NK-92 treated with Interleukin-12 subunit alpha and Interleukin-12 subunit beta, amount 100 ng/mL, for 24 hours (cell line): ENCODE measurements around the gene ICA1L.

Experiments
- DNase-seq: peaks from one replicate; lab custom pipeline; 2025; lab: John Stamatoyannopoulos, UW

ICA1L gene

GRCh38 chr2:202782940-202783558, 88.5 kb downstream of the ICA1L start:
- no peak for DNase-seq

- DNase-seq = no peak
These were observed 91.0 kb downstream of the ICA1L start for GRCh38 chr2:202780514-202781021.

- no peak for DNase-seq
These were observed 93.3 kb downstream of the ICA1L start for GRCh38 chr2:202778217-202778616.

GRCh38 chr2:202774104-202774503, 97.5 kb downstream of the ICA1L start:
- no peak for DNase-seq

- DNase-seq = no peak
These were observed 98.1 kb downstream of the ICA1L start for GRCh38 chr2:202773301-202773973.

GRCh38 chr2:202771741-202772460, 99.7 kb downstream of the ICA1L start:
- DNase-seq = no peak

GRCh38 chr2:202771336-202771735, 100.2 kb downstream of the ICA1L start:
- DNase-seq = no peak

GRCh38 chr2:202769201-202769600, 102.4 kb downstream of the ICA1L start:
- no peak for DNase-seq

- no peak for DNase-seq
These were observed 103.3 kb downstream of the ICA1L start for GRCh38 chr2:202768273-202768672.

- no peak for DNase-seq
These were observed 106.1 kb downstream of the ICA1L start for GRCh38 chr2:202765436-202765835.

GRCh38 chr2:202764991-202765390, 106.6 kb downstream of the ICA1L start:
- no peak for DNase-seq

GRCh38 chr2:202763916-202764315, 107.7 kb downstream of the ICA1L start:
- no peak for DNase-seq

GRCh38 chr2:202762556-202762955, 109.0 kb downstream of the ICA1L start:
- no peak for DNase-seq

- DNase-seq = no peak
These were observed 110.7 kb downstream of the ICA1L start for GRCh38 chr2:202760848-202761247.

- no peak for DNase-seq
These were observed 113.0 kb downstream of the ICA1L start for GRCh38 chr2:202758604-202759003.

GRCh38 chr2:202758128-202758527, 113.4 kb downstream of the ICA1L start:
- no peak for DNase-seq

GRCh38 chr2:202757339-202757738, 114.2 kb downstream of the ICA1L start:
- no peak for DNase-seq

GRCh38 chr2:202756598-202756997, 115.0 kb downstream of the ICA1L start:
- no peak for DNase-seq

GRCh38 chr2:202754936-202755335, 116.6 kb downstream of the ICA1L start:
- no peak for DNase-seq

- DNase-seq = no peak
These were observed 119.5 kb downstream of the ICA1L start for GRCh38 chr2:202752071-202752470.

GRCh38 chr2:202750763-202751427, 120.7 kb downstream of the ICA1L start:
- no peak for DNase-seq

GRCh38 chr2:202749477-202749876, 122.1 kb downstream of the ICA1L start:
- no peak for DNase-seq
